Stimulated activated CD4-positive, alpha-beta T cell treated with anti-CD3 and anti-CD28 coated beads, Interleukin-1b, Interleukin-23, amount 100 ng/mL, for 4 hours (primary cell): ENCODE results near the gene COG5.
"Not testable (repeated sequence)": the region's sequence is repeated elsewhere in the genome, so short reads cannot be mapped to it uniquely, and the experiment has no call there.

Experiments used
- DNase-seq, 2 donors: peaks; one replicate each; pipeline ENCODE4 v3.0.0-alpha.2; 2020; ENCODE audit warnings: low read depth in 2 of 2

COG5 gene

DNA sequence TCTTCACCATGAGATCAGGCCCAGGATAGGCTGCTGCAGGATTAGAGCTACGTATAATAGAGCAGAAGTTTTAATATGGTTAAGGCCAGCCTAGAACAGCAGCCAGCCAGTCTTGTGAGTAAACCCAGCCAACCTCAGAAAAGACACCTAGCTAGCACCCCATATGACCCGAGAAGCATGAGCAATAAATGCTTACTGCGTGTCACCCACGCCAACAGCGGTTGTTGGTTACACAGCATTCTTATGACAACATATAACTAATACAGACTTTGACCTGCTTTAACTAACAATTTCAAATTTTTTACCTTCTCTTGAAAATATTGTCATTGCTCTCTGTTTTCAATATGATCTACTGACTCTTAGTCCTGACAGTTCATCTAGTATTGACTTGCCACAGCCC lies 289.2 kb downstream of the COG5 start:
- DNase-seq = no peak

- DNase-seq = no peak
Observed at GRCh38 chr7:107269790-107270189, 293.9 kb downstream of the COG5 start.

- DNase-seq = no peak
Observed at GRCh38 chr7:107268594-107268993, 295.1 kb downstream of the COG5 start.

DNA sequence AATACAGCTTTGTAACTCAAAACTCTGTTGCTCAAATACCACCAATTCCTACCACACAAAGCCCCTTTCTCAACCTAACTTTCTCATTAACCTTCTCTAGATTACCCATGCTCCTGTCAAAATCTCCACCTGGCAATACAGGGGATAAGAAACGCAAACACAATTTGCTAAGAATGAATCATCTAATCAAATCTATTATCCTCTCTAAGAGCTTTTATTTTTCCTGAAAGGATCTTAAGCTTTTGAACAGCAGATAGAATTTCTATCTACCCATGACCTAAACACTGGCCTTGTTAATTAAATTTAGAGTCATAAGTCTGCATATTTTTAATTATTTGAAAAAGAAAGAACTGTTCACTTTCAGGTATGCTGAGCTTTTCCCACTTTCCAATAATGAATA lies 296.6 kb downstream of the COG5 start:
- DNase-seq = no peak

DNA sequence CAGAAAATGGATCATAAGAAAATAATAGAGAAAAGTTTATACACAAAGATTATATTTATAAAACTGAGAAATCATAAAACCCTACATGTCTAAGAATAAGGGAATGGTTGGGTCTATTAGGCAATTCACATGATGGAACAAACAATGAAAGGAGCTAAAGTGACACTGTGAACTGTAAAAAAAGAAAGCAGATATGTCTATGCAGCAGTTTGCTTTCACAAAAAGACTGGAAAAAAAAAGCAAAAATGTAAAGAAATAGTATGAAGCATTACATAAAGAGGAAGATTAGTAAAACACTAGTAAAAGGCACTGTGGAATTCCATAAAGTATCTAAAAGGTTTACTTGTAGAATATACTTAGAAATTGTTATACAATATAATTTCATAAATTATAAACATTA lies 299.0 kb downstream of the COG5 start:
- no peak for DNase-seq

DNA sequence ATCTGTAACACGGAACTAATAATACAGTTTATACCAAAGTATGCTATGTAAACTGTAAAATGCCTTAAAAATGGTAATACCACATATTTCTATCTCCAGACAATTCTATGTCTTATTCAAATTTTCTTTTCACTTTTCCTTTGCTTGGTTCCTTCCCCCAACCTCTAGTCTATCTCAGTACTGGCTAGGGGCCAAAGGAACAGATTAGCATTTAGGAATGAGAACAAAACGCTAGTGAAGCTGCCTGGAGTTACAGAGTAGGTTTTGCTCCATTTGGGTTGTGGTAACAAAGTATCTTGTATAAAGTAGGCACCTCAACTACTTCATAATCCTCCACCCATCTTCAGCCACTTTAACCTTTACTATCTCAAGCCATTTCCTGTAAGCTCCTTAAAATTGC lies 300.9 kb downstream of the COG5 start:
- DNase-seq = no peak

DNA sequence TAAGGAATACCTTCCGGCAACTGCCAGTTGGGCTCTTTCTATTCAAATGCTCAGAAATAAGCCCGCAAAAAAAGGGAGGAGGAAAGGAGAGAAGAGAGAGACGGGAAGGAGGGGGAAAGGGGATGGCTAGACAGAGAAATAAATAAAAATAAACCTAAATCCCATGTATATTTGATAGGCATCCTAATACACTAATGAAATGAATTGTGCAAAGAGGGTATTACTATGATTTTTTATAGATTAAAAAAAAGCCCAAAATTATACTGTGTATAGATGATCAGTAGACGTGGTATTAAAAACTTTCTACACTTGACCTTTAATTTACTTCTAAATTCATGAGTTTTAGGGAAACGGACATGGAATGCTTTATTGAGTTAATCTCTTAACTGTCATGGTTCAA lies 305.0 kb downstream of the COG5 start:
- DNase-seq = no peak

- no peak for DNase-seq
Observed at GRCh38 chr7:107255602-107256001, 308.1 kb downstream of the COG5 start.

DNA sequence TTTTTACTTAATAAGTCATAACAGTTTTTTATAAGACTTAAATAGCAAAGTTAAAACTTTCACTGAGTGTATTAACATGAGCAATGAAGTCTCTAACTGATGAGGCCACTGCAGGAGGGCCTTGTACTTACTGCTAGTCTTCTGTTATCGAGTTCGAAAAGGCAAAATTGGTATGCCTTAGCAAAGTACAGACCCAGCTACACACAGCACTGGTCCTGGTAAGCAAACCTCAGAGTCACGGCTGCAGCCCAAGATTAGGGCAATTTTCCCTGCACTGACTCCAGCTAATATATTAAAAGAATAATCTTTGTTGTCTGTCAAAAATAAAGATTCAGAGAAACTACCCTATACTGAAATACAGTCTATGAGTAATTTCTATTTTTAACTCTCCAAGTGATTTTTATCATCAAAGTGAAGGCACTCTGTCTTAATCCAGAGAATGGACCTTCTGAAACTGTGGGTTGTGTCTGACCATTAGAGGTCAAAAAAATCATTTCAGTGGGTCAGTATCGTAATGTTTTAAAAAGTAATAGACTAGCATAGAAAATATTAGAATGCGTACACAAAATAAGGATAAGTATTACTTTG lies 309.2 kb downstream of the COG5 start:
- DNase-seq = no peak

DNA sequence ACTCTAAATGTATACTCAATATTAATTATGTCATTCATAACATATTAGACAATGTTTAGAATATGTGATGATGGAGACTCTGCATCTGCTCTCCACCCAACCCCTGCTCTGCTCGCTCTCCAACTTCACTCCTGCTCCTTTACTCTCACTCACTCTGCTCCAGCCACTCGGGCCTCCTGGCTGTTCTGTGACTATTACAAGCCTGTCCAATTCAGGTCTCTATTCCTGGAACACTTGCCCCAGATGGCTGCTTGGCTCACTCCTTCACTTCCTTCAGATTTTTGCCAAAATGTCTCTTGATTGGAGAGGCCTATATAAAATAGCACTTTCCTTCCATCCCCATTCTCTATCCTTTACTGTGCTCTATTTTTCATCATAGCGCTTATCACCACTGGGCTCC lies 310.1 kb downstream of the COG5 start:
- no peak for DNase-seq

- DNase-seq = no peak
Observed at GRCh38 chr7:107251963-107252362, 311.8 kb downstream of the COG5 start.

DNA sequence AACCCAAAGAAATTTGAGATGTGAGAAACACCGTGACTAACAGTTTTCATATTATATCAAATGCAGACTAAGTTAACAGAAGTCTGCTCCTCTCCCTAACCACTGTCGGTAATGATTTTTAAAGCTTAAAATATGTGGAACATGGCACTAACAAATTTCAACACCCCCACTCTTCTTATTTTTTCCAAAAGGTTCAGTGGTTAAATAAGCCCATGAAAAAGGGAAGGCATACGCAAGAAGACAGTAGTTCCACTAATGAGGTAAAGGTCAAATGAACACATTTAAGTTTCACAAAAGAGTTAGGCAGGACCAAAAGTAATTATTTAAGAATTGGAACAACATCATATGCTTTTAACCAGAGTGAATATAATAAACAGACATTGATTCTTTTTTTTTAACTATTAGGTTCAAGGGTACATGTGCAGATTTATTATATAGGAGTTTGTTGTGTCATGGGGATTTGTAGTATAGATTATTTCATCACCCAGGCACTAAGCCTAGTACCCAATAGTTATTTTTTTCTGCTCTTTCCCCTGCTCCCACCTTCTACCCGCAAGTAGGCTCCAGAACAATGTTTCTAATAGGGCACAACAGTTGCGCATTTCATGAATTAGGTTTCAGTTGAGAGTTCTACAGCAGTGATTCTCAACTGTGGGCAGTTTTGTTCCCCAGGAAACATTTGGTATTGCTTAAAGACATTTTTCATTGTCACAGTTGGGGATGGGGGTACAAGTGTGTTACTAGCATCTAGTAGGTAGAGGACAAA lies 315.0 kb downstream of the COG5 start:
- DNase-seq = no peak

DNA sequence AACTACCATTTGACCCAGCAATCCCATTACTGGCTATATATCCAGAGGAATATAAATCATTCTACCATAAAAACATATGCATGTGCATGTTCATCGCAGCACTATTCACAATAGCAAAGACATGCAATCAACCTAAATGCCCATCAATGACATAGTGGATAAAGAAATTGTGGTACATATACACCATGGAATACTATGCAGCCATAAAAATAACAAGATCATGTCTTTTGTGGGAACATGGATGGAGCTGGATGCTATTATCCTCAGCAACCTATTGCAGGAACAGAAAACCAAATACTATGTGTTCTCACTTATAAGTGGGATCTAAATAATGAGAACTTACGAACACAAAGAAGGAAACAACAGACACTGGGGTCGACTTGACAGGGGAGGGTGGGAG lies 316.9 kb downstream of the COG5 start:
- DNase-seq = not testable (repeated sequence)

- DNase-seq = no peak
Observed at GRCh38 chr7:107244613-107245012, 319.1 kb downstream of the COG5 start.

DNA sequence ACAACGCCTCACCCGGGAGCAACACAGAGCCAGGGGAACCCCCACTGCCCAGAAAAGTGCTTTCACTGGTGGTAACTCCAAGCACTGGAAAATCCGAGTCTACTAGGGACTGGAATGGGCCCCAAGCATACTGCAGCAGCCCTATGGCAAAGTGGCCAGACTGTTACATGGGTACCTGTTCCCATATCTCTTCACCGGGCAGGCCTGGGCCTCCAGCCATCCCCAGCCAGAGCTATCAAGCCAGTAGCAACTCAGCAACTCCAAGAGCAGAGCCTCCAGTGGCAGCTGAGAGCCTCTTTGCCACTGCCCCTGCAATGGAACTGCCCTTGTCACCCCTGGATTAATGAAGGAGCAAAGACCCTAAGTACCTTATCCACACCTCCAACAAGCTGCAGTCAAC lies 321.5 kb downstream of the COG5 start:
- no peak for DNase-seq

DNA sequence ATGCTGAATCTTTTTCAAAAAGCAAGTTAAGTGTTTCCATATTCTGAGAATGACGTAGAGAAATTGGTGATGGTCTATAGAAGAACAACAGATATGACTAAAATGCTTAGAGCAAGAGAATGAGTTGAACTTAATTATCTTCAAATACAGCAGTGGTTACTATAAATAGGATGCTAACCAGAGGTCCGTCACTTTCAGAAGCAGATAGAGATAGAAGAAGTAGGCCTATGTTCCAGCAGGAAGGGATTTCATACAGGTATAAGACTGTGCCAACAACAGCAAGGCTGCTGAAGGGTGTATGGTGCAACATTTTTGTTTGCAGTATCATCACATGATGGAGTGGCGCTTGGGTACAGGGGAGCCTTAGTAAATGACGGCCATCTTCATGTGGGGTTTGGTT lies 326.3 kb downstream of the COG5 start:
- DNase-seq = no peak

DNA sequence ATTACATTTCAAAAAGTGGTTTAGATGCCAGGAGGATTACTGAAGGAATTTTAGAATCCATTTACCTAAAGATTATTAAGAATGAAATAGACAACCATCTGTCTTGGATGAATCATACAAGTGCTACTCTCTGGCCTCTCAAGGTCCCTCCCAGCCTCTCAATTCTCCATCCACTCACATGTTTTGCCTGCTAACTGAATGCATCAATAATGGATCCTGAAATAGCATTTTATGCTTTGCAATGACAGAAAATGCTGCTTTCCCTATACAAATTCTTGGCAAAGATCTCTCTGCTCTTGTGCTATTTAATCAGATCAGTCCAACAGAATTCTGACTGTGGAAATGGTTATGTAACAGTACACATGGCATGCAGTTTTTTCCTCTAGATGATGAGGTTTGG lies 326.9 kb downstream of the COG5 start:
- DNase-seq = no peak

GRCh38 chr7:107234436-107234835 lies 329.3 kb downstream of the COG5 start:
- no peak for DNase-seq

DNA sequence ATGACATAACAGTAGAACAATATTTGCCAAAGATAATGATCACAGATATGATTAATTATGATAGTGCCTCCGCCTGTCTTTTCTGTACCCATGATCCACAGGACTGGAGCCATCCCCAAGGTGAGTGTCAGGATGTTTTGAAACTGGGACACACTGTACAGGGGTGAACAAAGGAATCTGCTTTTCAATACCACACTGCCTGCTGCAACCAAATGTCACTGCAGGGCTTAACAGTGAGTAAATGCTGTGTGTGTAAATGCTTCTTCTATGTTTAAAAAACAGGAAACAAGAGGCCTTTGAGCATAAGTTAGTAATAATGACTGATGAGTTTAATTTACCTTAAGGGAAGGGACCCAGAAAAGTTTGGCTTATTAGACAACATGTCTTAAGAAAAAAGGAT lies 329.7 kb downstream of the COG5 start:
- DNase-seq = no peak

- no peak for DNase-seq
Observed at GRCh38 chr7:107233174-107233573, 330.5 kb downstream of the COG5 start.

GRCh38 chr7:107232568-107233090 lies 331.1 kb downstream of the COG5 start:
- DNase-seq = no peak

DNA sequence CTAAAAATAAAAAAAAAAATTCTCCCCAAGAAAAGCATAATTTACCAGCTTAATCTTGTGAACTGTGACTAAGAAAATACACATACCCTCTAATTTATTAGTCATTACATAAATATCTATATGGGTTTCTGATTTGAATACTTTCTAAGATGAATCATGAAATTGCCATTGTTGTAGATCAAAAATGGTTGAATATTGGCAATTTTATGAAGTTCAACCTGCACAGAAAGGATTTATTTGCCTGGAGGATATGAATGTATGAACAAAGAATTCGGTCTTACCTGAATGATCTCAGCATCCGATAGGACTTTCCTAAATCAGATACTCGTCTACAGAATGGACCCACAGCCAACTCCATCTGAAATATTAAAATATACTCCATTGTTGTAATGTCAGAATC lies 333.4 kb downstream of the COG5 start:
- DNase-seq = no peak

- no peak for DNase-seq
Observed at GRCh38 chr7:107228291-107228690, 335.4 kb downstream of the COG5 start.
